GM19438 (cell line): ENCODE measurements around the gene EIF2B1.

Experiments
- ATAC-seq: cut with Tn5 transposase; IDR thresholded peaks from one replicate; pipeline ENCODE4 v1.9.1; 2021; ENCODE audit warnings: low read depth; ENCODE audit not compliant: unreplicated experiment

The EIF2B1 gene

GRCh38 chr12:123572391-123572790 lies 61.1 kb downstream of the EIF2B1 start:
- ATAC-seq, result no peak

GRCh38 chr12:123571343-123571813 lies 62.1 kb downstream of the EIF2B1 start:
- no peak for ATAC-seq
